AG04450 (cell line): ENCODE data around the gene GPR55. TPM values are rescaled to one million over a fixed set of nuclear protein-coding genes. Genes with fewer than 3 reads are reported as not detected.

Experiments used
- CTCF ChIA-PET: fragments of 300-600, 350-600 bp; formaldehyde crosslinking; extraction: SDS; loops from one replicate; lab custom pipeline; 2022; ENCODE audit warnings: antibody characterized with exemption, inconsistent platforms; lab: Charles Lee
- POLR2A ChIA-PET: fragments of 350-600 bp; formaldehyde crosslinking; extraction: SDS; loops from one replicate; lab custom pipeline; 2021; ENCODE audit warnings: antibody characterized with exemption, inconsistent platforms; lab: Yijun Ruan, JAX
- DNase-seq: peaks from one replicate; pipeline ENCODE4 v3.0.0-alpha.2; 2011; ENCODE audit warnings: low read depth, low spot score
- H3K27ac ChIP-seq: one replicate; pipeline ENCODE4 v1.5.1; 2012; ENCODE audit warnings: low read depth, low read length, control low read depth
- H3K27me3 ChIP-seq: one replicate; pipeline ENCODE4 v1.6.0; 2012; ENCODE audit warnings: low read length; ENCODE audit not compliant: control insufficient read depth, insufficient read depth
- H3K4me3 ChIP-seq: 2 replicates; pipeline ENCODE4 v1.5.1; 2011; ENCODE audit warnings: mild to moderate bottlenecking, low read depth, low read length, control low read depth
- H3K9me3 ChIP-seq: 2 replicates; pipeline ENCODE4 v1.5.1; 2012; ENCODE audit warnings: low read length; ENCODE audit not compliant: control insufficient read depth, insufficient read depth
- polyA plus RNA-seq: library from polyadenylated mRNA; depleted of rRNA; stranded (reverse); fragments of >200 nt; gene quantifications from 2 replicates; pipeline ENCODE4 v1.2.3, GENCODE V29; 2011
- TF ChIP-seq, protein P1 (sequence below): IDR thresholded peaks from 2 replicates; pipeline ENCODE4 v1.5.1; 2011; ENCODE audit warnings: low read depth, low read length, control low read depth, inconsistent platforms

Gene GPR55
- polyA plus RNA-seq, 1 experiment, result not detected

GRCh38 chr2:230928701-230929380, 3.8 kb upstream of the GPR55 start:
- no peak overlapping the region for H3K4me3 ChIP-seq
- H3K27me3 ChIP-seq, result peaks cover 28% of the 10 kb centered on the region
- H3K9me3 ChIP-seq, result no peaks in the 10 kb centered on the region; the same call in 1 of the 2 replicates
- no peak overlapping the region for H3K27ac ChIP-seq
- TF ChIP-seq, protein P1, sequence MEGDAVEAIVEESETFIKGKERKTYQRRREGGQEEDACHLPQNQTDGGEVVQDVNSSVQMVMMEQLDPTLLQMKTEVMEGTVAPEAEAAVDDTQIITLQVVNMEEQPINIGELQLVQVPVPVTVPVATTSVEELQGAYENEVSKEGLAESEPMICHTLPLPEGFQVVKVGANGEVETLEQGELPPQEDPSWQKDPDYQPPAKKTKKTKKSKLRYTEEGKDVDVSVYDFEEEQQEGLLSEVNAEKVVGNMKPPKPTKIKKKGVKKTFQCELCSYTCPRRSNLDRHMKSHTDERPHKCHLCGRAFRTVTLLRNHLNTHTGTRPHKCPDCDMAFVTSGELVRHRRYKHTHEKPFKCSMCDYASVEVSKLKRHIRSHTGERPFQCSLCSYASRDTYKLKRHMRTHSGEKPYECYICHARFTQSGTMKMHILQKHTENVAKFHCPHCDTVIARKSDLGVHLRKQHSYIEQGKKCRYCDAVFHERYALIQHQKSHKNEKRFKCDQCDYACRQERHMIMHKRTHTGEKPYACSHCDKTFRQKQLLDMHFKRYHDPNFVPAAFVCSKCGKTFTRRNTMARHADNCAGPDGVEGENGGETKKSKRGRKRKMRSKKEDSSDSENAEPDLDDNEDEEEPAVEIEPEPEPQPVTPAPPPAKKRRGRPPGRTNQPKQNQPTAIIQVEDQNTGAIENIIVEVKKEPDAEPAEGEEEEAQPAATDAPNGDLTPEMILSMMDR, result no peak
- ChIA-PET POLR2A (no interaction called here), CTCF (no interaction called here)
- no peak for DNase-seq

DNA sequence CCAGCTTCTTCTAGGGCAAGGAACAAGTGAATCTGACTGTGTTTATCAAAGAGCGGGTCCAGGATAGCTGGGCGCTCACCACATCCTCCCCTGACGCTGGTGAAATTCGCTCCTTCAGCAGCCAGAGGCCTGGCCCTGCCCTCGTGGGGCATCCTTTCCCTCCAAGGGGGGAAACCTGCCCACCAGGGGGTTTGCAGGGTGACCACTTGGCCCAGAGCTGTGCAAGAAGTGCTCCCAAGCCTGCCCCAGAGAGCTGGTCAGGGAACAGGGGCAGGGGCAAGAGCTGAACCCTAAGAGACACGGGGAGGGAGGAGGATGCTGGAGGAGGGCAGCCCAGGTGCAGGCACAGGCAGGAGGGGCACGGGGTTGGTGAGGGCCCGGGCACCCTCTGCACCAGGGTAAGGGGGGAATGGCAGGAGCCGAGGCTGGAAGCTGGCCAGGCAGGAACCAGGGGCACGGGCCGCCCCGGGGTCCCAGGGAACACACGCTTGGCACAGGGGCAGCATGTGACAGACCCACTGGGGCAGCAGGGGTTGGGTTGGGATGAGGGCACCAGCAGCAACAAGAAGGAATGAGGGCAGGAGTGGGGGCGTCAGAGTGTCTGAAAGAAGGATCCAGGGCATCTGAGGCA, 2.8 kb upstream of the GPR55 start:
- Histone ChIP-seq H3K4me3 (no peak overlapping the region), H3K27ac (no peak overlapping the region), H3K9me3 (no peaks in the 10 kb centered on the region; the same call in 1 of the 2 replicates), H3K27me3 (peaks cover 32% of the 10 kb centered on the region)
- TF ChIP-seq, protein P1, result no peak
- DNase-seq, result no peak
- CTCF ChIA-PET, result interaction anchor here (0.6 to 1.6 kb wide), 2 partner anchors 59 to 106 kb away, joined by 5 to 9 read pairs; no protein-coding TSS in a partner anchor
- POLR2A ChIA-PET, result no interaction called here

- TF ChIP-seq, protein P1, result no peak
- ChIA-PET POLR2A (no interaction called here), CTCF (interaction anchor here (0.7 to 1.6 kb wide), 2 partner anchors 61 to 652 kb away, joined by 3 to 9 read pairs; no protein-coding TSS in a partner anchor)
These were observed 1.1 kb upstream of the GPR55 start for GRCh38 chr2:230925879-230926765.

DNA sequence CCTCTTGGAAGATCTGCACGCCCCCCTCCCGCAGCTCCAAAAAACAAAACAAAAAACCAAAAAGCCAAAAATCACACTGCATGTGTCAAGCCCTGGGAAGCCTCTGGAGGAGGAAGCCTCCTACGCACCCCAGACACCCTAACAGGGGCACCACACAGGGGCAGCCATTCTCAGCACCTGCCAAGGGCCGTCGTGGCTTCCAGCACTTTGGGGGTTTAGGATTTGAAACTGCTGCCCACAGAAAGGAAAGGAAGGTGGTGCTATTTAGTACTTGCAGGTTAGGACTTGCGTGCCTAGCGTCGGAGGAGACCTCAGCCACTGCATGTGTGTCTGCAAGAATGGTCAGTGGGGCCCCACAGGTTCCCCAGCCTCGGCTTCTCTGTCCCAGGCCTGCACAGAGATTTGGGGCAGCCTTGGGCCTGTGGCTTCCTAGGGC, 419 bp upstream of the GPR55 start:
- TF ChIP-seq, protein P1, result no peak
- no peak overlapping the region for H3K4me3 ChIP-seq
- no peaks in the 10 kb centered on the region for H3K9me3 ChIP-seq
- ChIA-PET CTCF (no interaction called here), POLR2A (no interaction called here)
- H3K27ac ChIP-seq, result no peak overlapping the region
- DNase-seq, result no peak
- peaks cover 31% of the 10 kb centered on the region for H3K27me3 ChIP-seq

More at GRCh38 chr2:230925879-230926765, 1.1 kb upstream of the GPR55 start:
- Histone ChIP-seq H3K27ac (no peak overlapping the region), H3K27me3 (peaks cover 32% of the 10 kb centered on the region), H3K9me3 (no peaks in the 10 kb centered on the region), H3K4me3 (no peak overlapping the region)
- no peak for DNase-seq
